GM19395 (cell line): ENCODE results near the gene PSMB8.
A peak's percentile ranks its signal among the peaks of the same experiment; 100 is the strongest.
"Not testable (repeated sequence)": the region's sequence is repeated elsewhere in the genome, so short reads cannot be mapped to it uniquely, and the experiment has no call there.

Experiments used
- ATAC-seq: cut with Tn5 transposase; IDR thresholded peaks from one replicate; pipeline ENCODE4 v1.9.1; 2021; ENCODE audit warnings: mild to moderate bottlenecking, moderate library complexity; ENCODE audit not compliant: unreplicated experiment

Gene PSMB8

DNA sequence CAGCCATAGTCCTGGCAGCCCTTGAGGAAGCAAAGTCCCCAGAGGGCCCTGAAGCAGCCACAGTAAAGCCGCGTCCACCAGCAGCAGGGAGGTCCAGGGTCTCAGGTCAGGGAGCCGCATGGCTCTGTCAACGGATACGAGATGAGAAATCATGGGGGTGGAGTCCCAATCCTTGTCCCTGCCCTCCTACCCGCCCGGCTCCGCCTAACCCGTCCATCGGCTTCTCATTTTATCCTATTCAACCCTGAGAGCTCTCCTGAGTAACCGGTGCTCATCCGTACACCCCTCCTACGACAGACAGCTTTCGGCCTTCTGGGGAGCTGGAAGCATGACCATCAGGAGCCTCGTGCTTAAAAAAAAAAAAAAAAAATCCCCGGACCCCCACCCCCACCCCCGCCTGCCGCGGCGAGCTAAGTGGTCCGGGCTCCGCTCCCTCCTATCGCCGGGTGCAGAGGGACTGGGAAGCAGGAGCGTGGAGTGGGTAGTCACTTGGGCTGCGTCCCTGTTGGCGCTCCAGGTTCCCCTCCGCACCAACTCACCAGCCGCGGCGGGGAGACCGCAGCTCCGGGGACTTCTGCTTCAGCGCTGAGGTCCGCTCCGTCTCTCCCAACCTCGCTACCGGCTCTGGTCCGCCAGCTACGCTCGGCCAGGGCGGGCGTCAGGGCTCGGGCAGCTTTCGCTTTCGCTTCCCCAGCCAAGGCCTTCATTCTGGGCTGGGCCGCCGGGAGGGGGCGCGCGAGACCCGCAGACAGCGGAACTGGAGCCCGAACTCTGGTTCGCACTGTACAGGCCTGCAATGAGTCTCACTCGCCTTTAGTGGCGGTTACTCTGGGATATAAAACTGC, 5.5 kb downstream of the PSMB8 start, which contains the start of gene TAP2:
Gene TAP2, minus strand, starts transcription at position 626 of the 845 bp plus-strand sequence. Its CDS starts 506 bp downstream, at position 120.
- ATAC-seq: peak; percentile 69

DNA sequence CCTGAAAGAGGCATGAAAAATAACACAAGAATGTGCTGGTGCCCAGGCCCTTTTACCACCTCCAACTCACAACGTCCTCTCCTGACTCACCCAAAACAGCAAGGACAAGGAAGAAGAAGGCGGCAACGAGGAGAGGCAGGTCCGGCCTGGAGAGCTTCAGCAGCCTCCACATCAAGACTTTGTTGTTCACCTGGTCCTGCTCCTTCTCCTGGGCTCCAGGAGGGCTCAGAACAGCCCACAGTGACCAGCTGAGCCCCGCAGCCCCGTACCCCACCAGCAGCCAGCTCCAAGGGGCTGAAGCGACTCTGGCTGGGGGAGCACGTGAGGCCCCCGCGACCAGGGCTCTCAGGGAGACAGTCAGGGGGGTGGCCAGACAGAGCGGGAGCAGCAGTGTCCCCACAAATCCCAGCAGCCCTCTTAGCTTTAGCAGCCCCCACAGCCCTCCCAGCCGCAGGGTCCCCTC, 6.2 kb downstream of the PSMB8 start:
- no peak for ATAC-seq

DNA sequence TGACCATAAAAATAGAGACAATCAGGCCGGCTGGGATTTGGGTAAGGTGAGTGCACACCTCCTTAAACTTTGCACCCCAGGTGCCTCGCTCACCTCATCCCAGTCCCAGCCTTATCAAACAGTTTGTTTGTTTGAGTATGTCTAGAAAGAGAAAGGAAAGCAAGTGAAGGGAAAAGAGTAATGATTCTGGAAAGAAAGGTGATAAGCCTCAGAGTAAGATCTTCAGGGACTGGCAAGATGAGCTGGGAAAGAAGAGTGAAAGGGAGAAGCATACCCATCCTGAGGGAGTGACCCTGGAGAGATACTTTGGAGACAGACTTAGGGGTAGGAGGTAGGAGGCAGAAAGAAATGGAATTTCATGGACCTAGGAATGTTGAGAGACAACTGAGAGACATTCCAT, 7.0 kb downstream of the PSMB8 start:
- no peak for ATAC-seq

DNA sequence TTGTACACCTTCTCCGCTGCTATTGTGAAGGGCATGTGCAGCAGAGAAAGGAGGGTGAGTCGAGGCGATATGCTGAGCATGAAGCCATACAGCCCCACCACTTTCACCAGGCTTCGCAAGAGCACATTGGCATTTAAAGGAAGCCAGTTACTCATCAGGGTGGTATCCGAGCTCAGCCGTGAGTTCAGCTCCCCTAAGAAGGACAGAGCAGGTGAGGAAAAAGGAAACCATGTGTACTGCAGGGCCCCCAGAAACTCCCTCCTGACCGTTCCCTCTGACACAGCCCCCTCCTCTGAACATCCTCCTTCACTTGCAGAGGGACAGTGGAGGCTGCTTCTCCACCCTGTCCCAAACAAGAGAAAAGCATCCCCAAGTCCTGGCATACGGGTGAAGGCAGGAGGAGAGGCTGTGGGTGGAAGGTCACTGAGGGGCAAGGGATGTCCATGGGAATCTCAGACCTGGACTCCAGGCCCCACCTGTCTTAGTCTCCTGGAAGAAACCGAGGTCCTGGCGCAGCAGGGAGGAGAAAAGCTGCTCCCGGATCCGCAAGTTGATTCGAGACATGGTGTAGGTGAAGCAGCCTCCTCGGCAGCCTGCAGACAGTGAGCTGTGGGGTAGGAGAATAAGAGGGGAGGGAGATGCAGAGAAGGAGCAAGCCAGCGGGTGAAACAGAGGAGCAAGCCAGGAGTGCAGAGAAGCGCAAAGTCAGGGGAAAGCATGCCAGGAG, 8.5 kb downstream of the PSMB8 start:
- ATAC-seq: no peak

DNA sequence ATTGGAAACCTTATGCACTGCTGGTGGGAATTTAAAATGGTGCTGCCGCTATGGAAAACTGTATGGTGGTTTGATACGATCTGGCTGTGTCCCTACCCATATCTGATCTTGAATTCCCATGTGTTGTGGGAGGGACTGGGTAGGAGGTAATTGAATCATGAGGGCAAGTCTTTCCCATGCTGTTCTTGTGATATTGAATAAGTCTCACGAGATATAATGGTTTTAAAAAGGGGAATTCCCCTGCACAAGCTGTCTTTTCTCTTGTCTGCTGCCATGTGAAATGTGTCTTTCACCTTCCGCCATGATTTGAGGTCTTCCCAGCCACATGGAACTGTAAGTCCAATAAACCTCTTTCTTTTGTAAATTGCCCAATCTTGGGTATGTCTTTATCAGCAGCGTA, 10.2 kb downstream of the PSMB8 start:
- no peak for ATAC-seq

DNA sequence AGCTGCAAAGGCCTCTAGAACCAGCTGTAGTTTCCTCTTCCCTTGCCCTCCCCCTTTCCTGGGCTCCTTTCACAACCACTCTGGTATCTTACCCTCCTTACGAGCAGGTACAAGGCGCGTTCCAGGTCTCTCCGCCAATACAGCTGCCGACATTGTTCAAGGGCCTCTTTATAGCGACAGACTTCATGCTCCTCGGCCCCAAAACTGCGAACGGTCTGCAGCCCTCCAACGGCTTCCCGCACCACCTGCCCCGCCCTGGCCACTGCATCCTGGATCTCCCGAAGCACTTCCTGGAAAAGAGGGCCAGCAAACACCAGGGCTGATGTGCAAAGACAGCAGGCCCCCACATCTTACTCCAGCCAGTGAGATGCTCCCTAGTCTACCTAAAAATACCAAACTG, 11.3 kb downstream of the PSMB8 start:
- no peak for ATAC-seq

DNA sequence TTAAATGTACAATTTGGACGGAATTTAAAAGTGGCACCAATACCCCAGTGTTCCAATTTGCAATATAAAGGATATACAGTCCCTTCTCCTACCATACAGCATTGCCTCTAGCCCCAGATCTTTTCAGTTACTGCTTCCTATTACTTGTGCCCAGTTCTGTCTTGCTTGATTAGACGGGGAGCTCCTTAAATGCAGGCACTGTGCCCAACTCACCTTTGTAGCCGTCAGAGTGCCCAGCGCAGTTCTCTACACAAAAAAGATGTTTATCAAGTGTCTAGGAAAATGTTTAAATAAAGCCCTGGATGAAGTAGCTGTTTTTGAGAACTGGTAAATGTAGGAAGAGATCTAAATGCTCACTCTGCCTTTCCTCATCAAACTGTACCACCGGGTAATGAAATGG, 12.9 kb downstream of the PSMB8 start:
- no peak for ATAC-seq

DNA sequence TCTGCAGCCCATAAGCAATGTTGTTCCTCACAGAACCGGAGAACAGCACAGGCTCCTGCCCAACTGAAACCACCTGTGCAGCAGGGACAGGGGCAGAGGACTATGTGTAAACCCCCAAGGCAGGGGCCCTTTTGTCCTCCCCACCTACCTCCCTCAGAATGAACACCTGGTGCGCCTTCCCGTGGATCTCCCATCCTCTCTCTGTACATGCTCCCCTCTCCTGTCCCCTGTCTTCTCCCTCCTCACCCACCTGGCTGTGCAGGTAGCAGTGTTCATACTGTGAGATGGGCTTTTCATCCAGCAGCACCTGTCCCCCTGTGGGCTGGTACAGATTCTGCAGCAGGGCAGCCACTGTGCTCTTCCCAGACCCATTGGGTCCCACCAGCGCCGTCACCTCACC, 13.8 kb downstream of the PSMB8 start:
- ATAC-seq: no peak

DNA sequence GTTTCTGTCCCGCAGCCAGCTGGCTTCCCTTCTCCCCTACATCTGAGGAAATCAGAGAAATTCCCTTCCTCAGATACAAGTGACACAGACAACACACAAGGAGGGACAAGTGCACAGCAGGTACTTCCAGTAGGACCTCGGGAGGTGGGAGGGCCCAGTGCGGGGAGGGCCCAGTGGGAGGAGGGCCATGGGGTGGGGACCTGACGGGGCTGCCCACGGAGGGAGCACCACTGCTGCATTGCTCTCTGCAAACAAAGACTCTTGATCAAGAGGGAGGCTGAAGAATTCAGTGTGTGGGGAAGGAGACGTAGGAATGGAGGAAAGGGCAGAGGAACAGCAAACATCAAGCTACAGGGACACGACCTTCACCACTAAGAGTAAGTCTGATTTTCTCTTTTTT, 14.4 kb downstream of the PSMB8 start:
- ATAC-seq: no peak

DNA sequence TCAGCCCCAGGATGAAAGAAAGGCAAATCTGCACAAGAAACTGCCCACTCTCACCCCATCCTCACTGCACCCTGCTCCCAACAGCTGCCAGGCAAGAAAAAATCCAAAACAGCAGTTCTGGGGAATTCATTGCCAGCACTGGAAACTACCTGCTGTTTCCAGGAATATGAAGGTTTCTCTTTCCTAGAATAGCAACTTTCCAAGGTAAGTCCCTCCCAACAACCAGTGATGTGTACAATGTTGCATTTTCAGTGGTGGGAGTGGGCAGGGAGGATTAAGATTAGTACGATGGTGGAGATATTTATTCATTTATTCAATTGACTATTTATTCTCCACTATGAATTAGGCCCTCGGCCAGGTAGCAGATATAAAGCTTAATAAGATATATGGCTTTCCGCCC, 16.8 kb downstream of the PSMB8 start:
- ATAC-seq: no peak

DNA sequence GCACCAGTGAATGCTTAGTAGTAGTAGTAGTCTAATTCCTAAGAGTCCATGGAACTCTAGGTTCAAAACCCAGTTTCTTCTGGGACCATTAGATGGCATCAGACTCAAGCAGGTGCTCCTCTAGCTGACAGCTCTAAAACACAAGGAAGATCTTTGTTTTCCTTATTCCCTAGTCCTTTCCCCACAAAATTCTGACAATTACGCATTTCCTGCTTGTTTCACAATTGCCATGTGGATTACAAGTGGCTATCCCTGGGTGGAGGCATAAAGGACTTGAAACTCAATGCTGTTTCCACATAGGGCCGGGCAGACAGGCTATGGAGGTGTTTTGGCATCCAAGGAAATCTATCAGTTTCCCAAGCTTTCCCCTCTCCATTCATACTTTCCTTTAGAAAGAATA, 17.9 kb downstream of the PSMB8 start:
- no peak for ATAC-seq

DNA sequence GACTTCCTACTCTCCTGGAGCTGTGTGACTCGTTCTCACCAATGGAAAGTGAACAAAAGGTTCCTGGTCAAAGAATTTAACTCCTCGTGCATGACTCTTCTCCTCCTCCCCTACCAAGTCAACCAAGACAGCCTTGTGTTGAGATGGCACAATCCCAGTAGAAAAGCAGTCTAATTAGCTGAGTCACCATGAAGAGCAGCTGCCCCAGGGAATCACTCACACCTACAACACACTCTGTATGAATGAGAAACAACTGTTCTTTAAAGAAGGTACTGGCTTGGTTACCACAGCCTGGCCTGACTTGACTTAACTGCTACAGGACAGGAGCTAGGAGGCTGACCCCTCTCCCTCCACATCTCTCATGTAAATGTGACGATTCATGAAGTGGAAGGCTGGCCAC, 24.1 kb downstream of the PSMB8 start:
- no peak for ATAC-seq

DNA sequence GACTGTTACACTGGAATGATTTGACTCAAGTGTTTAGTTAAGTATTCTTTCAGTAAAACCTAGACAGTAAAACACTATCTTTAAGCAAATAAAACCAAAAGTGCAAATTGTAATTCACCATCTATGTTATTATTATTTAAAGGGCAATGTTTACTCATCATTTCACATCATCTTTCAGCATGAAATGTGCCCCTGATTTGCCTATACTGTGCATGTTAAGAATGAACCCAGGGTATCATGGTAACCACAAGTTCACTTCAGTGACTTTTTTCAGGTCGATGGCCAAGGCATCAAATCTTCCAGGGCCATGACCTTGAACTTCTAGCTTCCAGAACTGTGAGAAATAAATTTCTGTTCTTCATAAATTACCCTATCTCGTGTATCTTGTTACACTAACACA, 25.0 kb downstream of the PSMB8 start:
- ATAC-seq: no peak

DNA sequence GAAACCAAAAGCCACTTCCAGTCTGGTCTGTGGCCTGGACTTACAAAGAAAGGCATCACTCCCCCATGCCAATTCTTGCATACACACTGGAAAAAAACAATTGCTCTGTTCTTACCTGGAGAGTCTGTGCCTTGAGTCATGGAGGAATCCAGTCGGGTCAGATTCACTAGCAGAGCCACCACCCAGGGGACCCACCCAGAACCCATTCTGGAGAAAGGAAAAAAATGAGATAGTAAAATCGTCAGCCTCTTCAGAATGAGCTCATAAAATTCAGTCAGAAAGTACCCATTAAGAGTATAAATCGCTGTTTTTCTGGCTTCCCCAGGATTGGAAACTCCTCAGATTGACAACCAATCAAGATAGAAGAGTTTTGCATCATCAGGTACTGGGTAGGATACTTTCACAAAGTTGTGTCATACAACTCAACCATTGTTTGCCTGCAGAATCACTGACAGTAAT, 27.1 kb downstream of the PSMB8 start, which contains the start of gene HLA-DOB:
Gene HLA-DOB, minus strand, starts transcription at position 257 of the 459 bp plus-strand sequence. Its CDS starts 51 bp downstream, at position 206.
- peak; percentile 51 for ATAC-seq

DNA sequence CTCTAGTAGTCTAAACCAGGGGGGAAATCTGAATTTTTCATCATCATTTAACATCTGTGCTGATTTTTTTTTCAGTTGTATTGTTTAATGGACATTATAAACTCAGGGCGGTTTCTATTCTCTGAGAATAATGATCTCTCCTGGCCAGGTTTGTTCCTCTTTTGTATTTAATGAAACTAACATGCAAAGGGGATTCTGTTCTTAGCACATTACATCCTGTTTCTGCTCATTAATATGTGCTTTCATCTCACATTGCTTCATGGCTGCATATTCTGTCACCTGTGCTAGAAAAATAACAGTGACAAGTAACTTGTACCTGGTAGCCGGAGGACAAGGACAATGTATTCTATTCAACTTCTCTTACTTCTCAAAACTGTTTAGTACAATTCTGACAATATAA, 27.9 kb downstream of the PSMB8 start:
- peak; percentile 49 for ATAC-seq

DNA sequence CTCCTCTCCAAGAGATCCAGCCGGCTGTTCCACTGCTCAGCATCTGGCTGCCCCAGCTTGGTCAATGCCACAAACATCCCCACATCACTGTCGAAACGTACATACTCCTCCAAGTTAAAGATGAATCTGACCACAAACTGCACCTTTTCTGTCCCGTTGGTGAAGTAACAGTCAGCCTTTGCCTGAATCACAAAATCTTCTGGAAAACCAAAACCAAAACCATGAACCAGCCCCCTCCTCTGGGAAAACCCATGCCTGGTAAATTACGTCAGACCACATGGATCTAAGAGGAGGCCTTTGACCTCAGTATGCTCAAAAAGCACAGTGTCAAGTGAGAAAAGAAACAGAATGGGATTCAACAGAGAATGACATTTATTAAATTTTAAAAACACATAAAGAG, 28.7 kb downstream of the PSMB8 start:
- ATAC-seq: no peak

DNA sequence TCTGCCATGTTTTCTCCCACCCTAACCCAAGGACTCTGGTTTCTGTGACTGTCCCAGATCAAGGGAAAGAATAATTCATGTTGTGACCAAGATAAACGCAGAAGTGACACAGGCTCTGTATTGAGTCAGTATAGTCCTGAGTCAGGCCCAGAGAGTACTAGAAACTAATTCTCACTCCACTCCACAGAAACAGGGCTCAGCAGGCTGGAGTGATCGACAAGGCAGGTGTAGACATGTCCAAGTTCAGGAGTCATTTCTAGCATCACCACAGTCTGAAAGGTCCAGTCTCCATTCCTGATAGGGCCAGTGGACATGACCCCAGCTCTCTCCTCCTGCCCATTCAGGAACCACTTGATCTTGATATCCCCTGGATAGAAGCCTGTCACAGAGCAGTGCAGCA, 29.7 kb downstream of the PSMB8 start:
- no peak for ATAC-seq

DNA sequence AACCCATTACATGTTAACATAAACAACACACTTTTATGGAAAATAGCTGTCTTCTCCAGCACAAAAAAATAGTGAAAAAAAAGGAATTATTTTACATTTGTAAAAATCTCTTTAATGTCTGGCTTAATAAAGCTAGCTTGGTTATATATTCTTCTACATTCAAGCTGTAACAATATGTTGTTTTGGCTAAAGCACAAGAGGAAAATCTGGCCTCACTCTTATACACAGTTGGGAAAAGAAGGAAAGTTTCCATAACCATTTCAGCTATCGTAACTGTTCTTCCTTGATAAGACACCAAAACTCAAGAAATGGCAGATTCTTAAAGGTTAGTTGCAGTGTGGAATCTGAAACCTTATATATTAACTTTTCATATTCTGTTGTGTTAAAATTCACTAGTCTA, 34.7 kb downstream of the PSMB8 start:
- ATAC-seq: no peak

DNA sequence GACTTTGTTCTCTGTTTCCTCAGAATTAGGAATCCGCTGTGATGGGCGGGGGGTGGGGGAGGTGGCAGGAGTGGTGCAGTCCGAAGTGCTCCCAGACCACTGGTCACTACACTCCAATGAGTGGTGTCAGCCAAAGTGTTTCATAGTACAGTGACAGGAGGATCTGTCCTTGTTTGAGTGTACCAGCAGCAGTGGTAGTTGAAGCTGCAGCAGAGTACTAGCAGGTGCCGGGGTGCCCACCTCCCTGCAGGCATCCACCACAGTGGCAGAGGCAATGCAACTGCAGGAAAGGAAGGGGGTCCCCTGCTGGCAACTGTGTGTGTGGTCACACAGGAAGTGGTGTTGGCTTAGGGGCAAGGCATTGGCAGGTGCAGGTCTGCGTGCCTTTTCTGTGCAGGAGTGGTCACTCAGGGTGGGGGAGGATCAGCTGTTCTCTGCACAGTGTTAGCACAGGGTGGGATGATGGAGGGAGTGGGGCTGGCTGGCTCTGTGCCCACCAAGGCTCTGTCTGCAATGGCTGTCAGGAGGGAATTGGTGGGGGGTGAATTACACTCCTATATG, 36.7 kb downstream of the PSMB8 start:
- no peak for ATAC-seq

DNA sequence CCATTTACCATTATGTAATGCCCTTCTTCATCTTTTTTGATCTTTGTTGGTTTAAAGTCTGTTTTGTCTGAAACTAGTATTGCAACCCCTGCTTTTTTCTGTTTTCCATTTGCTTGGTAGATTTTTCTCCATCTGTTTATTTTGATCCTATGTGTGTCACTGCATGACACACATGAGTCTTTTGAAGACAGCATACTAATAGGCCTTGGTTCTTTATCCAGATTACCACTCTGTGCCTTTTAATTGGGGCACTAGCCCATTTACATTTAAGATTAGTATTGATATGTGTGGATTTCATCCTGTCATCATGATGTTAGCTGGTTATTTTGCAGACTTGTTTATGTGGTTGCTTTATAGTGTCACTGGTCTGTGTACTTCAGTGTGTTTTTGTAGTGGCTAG, 38.4 kb downstream of the PSMB8 start:
- not testable (repeated sequence) for ATAC-seq

DNA sequence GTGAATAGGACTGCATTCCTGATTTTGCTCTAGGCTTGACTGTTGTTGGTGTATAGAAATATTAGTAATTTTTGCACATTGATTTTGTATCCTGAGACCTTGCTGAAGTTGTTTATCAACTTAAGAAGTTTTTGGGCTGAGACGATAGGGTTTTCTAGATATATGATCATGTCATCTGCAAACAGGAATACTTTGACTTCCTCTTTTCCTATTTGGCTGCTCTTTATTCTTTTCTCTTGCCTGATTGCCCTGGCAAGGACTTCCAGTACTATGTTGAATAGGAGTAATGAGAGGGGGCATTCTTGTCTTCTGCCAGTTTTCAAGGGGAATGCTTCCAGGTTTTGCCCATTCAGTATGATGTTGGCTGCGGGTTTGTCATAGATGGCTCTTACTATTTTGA, 40.4 kb downstream of the PSMB8 start:
- ATAC-seq: no peak

DNA sequence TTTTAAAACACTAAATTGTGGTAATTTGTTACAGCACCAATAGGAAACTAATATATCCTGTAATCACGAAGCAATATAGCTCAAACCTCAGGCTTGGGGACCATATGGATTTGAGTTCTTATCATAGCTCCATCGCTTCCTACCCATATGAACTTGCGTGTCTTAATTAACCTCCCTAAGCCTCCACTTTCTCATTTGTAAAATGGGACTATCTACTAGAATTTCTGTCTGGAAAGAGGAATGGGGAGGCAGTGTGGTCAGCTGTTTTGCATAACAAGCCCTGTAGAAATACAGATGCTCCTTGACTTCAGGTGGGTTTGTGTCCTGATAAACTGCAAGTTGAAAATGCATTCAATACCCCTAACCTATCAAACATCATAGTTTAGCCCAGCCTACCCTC, 44.1 kb downstream of the PSMB8 start:
- no peak for ATAC-seq
